HUES48 (cell line): Measurements from ENCODE around the gene PTPN9.
"Not testable (repeated sequence)": the region's sequence is repeated elsewhere in the genome, so short reads cannot be mapped to it uniquely, and the experiment has no call there.

Experiments used
- H3K27ac ChIP-seq: one replicate; pipeline ENCODE4 v1.7.0; 2013; ENCODE audit warnings: low read depth, low read length, inconsistent platforms
- H3K27me3 ChIP-seq: 2 replicates; pipeline ENCODE4 v1.6.1; 2013; ENCODE audit warnings: mild to moderate bottlenecking, low read length; ENCODE audit not compliant: control insufficient read depth, insufficient read depth
- H3K36me3 ChIP-seq: 2 replicates; pipeline ENCODE4 v1.6.1; 2013; ENCODE audit warnings: low read length; ENCODE audit not compliant: control insufficient read depth, insufficient read depth
- H3K4me1 ChIP-seq: 2 replicates; pipeline ENCODE4 v1.6.1; 2013; ENCODE audit warnings: mild to moderate bottlenecking, low read length; ENCODE audit not compliant: control insufficient read depth, insufficient read depth
- H3K4me3 ChIP-seq: 2 replicates; pipeline ENCODE4 v1.5.1; 2013; ENCODE audit warnings: mild to moderate bottlenecking, low read depth, low read length
- H3K9ac ChIP-seq: 2 replicates; pipeline ENCODE4 v1.6.1; 2013; ENCODE audit warnings: mild to moderate bottlenecking, low read depth, low read length, moderate library complexity
- H3K9me3 ChIP-seq: 2 replicates; pipeline ENCODE4 v1.6.1; 2013; ENCODE audit warnings: low read length; ENCODE audit not compliant: control insufficient read depth, insufficient read depth

PTPN9 gene

DNA sequence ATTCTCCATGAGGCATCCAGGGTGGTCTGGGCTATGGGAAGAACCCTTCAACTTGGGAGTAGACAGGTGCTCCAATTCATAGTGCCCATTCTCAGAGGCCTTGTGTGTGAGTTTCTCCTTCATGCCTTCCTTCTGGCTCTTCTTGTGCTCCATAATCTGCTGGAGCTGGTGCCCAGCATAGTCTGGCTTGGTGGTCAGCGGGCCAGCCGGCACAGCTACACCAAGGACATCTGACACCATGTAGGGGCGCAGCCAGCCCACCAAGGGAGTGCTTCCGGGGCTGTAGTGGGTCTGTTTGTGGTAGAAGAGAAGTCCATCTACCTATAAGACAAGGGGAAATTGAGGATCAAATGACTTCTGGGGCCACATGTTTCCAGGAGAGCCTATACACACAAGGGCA, 19.2 kb upstream of the PTPN9 start:
- no peak overlapping the region for H3K27ac ChIP-seq
- no peaks in the 10 kb centered on the region for H3K27me3 ChIP-seq
- peaks cover 64% of the 10 kb centered on the region for H3K36me3 ChIP-seq
- no peaks in the 10 kb centered on the region for H3K4me1 ChIP-seq
- no peaks in the 10 kb centered on the region for H3K9me3 ChIP-seq
- H3K4me3 ChIP-seq: no peak overlapping the region
- H3K9ac ChIP-seq: no peak overlapping the region

DNA sequence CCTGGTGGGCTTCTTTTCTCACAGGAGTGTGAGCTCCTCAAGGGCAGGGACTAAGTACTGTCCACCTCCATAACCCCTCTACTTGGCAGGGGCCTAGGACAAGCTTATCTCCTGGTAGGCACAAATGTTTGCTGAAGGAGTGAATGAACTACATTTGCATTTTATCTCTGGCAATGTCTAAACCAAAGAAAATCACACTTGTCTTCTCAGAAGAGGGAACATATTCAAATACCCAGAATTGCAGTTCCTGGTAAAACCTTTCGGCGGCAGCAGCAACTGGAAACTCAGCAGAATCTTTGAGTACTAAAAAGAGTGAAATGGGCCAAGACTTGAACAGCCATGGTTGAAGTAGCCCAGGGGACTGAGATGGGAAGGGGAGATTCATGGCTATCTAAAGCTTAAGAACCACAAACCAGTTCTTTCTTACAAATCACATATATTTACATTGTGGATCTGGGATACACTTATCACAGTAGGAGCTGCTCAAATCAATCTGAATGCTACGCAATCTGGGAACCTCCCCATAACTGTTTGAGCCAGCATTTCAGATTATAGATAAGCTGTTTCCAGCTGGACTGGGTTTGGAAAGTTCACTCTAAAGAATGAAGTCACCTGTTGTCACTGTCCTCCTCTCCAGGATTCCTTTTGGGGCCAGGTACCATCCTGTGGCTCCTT, 18.7 kb upstream of the PTPN9 start:
- no peak overlapping the region for H3K9ac ChIP-seq
- no peaks in the 10 kb centered on the region for H3K9me3 ChIP-seq
- no peaks in the 10 kb centered on the region for H3K27me3 ChIP-seq
- no peak overlapping the region for H3K27ac ChIP-seq
- H3K36me3 ChIP-seq: peaks cover 64% of the 10 kb centered on the region
- no peaks in the 10 kb centered on the region for H3K4me1 ChIP-seq
- no peak overlapping the region for H3K4me3 ChIP-seq

DNA sequence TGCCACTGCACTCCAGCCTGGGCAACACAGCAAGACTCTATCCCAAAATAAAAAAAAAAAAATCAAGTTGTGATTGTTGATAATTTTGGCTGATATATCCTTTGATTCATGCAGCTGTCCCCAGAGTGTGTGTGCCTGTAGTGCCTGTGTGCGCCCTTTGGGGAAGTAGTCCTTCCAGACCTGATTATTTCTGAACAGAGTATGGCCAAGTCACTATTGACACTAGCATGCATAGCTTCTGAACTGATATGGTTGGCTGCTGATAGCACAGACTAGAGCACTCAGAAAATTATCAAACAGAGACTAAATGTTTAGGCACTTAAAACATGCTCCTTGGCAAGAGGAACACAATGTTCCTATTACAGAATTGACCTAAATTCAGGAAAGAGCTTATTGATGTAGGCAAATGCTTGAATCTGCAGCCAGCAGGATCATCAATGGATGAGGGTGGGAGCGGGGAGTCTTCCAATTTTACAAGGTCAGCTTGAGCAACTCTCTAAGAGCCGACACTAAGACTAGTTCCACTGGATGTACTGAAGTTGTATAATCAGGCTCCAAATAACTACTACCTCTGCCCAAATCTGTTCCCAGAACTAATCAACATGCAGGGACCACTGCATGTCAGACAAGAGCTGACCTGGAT, 17.7 kb upstream of the PTPN9 start:
- Histone ChIP-seq H3K4me1 (no peaks in the 10 kb centered on the region), H3K9ac (no peak overlapping the region), H3K36me3 (peaks cover 64% of the 10 kb centered on the region), H3K4me3 (no peak overlapping the region), H3K9me3 (no peaks in the 10 kb centered on the region), H3K27ac (no peak overlapping the region), H3K27me3 (no peaks in the 10 kb centered on the region)

DNA sequence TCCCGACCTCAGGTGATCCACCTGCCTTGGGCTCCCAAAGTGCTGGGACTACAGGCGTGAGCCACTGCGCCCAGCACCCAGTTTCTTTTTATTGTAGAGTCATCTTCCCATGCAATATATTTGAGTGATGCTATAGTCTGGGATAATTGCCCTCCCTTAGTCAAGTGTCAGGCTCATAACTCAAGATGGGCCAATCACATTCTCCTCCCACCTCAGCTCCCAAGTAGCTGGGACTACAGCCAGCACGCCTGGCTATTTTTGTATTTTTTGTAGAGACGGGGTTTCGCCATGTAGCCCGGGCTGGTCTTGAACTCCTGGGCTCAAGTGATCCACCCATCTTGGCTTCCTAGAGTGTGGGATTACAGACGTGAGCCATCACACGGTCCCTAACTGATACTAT, 15.2 kb upstream of the PTPN9 start:
- Histone ChIP-seq H3K9me3 (no peaks in the 10 kb centered on the region), H3K36me3 (peaks cover 47% of the 10 kb centered on the region), H3K27ac (no peak overlapping the region), H3K4me1 (no peaks in the 10 kb centered on the region), H3K9ac (no peak overlapping the region), H3K27me3 (no peaks in the 10 kb centered on the region), H3K4me3 (no peak overlapping the region)

DNA sequence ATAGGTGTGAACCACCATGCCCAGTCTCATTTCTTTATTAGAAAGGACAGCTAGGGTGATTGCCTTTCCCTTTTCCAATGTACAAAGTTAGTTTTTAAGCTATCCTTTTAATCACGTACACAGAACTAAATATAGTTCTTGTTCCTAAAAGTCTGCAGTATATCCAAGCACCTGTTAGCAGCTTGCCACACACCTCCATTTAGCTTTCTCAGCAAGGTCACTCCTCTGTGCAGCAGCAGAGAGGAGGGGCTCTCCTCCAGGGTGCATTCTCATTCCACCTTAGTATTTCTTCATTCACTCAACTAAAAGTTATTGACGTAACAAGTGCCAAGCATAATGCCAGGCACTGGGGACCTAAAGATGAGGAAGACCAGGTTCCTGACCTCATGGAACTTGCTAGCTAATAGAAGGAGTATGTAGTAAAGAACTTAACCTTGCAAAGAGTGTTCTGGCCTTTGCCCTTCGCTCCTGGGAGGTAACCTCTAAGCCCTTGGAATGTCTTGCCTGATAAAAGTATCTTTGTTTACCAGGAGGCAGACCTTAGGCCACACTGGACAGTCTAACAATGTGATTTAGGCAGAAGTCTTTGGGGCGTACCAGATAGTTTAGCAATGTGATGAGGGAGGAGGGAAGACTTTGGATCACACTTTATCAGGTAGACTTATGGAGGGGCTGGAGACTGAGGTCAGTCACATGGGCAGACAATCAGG, 12.7 kb upstream of the PTPN9 start:
- H3K9me3 ChIP-seq: no peaks in the 10 kb centered on the region
- H3K27me3 ChIP-seq: no peaks in the 10 kb centered on the region
- no peak overlapping the region for H3K9ac ChIP-seq
- H3K27ac ChIP-seq: no peak overlapping the region
- H3K4me1 ChIP-seq: no peaks in the 10 kb centered on the region
- H3K36me3 ChIP-seq: peaks cover 23% of the 10 kb centered on the region
- no peak overlapping the region for H3K4me3 ChIP-seq

DNA sequence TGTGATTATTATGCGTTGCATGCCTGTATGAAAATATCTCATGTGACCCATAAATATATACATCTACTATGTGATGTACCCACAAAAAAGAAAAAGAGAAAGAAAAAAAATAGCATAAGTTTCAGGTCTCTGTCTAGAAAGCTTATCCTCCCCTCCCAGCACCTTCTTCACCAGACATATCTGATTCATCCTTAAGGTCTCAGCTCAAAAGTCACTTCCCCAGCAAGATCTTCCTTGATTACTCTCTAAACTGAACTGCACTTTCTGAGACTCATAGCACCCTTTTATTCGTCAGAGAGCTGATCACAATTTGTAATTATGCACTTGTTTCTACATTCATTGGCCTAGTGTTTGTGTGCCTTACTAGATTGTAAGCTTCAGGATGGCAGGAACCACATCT, 11.1 kb upstream of the PTPN9 start:
- H3K9ac ChIP-seq: no peak overlapping the region
- H3K27ac ChIP-seq: no peak overlapping the region
- H3K4me3 ChIP-seq: no peak overlapping the region
- H3K9me3 ChIP-seq: no peaks in the 10 kb centered on the region
- H3K36me3 ChIP-seq: peaks cover 8% of the 10 kb centered on the region; the same call in 1 of the 2 replicates
- no peaks in the 10 kb centered on the region for H3K4me1 ChIP-seq
- H3K27me3 ChIP-seq: no peaks in the 10 kb centered on the region

DNA sequence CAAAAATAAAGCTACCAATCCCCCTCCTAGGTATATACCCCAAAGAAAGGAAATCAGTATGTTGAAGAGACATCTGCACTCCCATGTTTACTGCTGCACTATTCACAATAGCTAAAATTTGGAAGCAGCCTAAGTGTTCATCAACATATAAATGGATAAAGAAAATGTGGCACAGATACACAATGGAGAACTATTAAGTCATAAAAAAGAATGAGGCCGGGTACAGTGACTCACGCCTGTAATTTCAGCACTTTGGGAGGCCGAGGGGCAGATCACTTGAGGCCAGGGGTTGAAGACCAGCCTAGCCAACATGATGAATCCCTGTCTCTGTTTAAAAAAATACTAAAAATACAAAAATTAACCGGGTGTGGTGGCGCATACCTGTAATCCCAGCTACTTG, 10.0 kb upstream of the PTPN9 start:
- H3K36me3 ChIP-seq: no peaks in the 10 kb centered on the region
- no peaks in the 10 kb centered on the region for H3K9me3 ChIP-seq
- H3K27me3 ChIP-seq: no peaks in the 10 kb centered on the region

DNA sequence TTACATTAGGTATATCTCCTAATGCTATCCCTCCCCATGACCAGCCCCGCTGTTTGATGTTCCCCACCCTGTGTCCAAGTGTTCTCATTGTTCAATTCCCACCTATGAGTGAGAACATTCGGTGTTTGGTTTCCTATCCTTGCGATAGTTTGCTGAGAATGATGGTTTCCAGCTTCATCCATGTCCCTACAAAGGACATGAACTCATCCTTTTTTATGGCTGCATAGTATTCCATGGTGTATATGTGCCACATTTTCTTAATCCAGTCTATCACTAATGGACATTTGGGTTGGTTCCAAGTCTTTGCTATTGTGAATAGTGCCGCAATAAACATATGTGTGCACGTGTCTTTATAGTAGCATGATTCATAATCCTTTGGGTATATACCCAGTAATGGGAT, 7.3 kb upstream of the PTPN9 start:
- not testable (repeated sequence) for H3K27me3 ChIP-seq, H3K36me3 ChIP-seq, H3K4me1 ChIP-seq, H3K9ac ChIP-seq, H3K9me3 ChIP-seq, H3K27ac ChIP-seq, H3K4me3 ChIP-seq

More for the DNA sequence above, 10.0 kb upstream of the PTPN9 start:
- Histone ChIP-seq H3K27ac (no peak overlapping the region), H3K4me1 (no peaks in the 10 kb centered on the region), H3K9ac (no peak overlapping the region), H3K4me3 (no peak overlapping the region)

DNA sequence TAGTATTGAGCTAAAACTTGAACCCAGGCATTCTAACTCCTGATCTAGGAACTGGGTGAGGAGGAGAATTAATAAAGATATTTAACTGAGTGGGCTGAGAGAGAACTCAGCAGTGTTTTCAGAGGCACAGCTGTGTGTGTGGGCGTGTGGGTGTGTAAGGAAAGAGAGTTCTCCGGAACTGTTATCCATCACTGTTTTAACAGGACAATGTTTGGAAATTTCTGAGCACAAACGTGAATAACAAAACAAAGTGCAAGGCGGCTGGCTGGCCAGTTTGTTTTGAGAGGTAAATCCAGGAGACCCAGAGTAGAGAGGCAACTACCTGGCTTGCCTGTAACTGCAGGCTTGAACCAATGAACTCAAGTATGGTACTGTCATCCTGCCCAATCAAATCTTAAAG, 5.0 kb upstream of the PTPN9 start:
- no peaks in the 10 kb centered on the region for H3K9me3 ChIP-seq
- H3K4me3 ChIP-seq: no peak overlapping the region
- no peaks in the 10 kb centered on the region for H3K36me3 ChIP-seq
- H3K27me3 ChIP-seq: no peaks in the 10 kb centered on the region
- H3K4me1 ChIP-seq: peaks cover 9% of the 10 kb centered on the region; the same call in 1 of the 2 replicates
- H3K27ac ChIP-seq: peak overlapping the region; percentile 42
- H3K9ac ChIP-seq: no peak overlapping the region

DNA sequence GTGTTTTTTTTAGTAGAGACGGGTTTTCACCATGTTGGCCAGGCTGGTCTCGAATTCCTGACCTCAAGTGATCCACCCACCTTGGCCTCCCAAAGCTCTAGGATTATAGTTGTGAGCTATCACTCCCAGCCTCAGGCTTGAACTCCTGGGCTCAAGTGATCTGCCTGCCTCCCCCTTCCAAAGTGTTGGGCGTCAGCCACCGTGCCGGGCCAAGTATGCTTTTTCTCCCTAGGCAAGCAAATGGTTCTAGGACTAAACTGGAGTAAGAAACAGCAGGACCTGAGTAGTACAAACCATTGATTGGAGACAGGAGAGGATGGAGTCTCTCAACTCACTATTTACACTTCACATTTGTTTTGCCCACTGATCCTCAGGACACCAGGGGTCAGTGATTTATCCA, 4.6 kb upstream of the PTPN9 start:
- no peak overlapping the region for H3K4me3 ChIP-seq
- peaks cover 9% of the 10 kb centered on the region; the same call in 1 of the 2 replicates for H3K4me1 ChIP-seq
- H3K9me3 ChIP-seq: no peaks in the 10 kb centered on the region
- H3K27ac ChIP-seq: peak overlapping the region; percentile 42
- no peaks in the 10 kb centered on the region for H3K36me3 ChIP-seq
- H3K27me3 ChIP-seq: no peaks in the 10 kb centered on the region
- H3K9ac ChIP-seq: no peak overlapping the region

DNA sequence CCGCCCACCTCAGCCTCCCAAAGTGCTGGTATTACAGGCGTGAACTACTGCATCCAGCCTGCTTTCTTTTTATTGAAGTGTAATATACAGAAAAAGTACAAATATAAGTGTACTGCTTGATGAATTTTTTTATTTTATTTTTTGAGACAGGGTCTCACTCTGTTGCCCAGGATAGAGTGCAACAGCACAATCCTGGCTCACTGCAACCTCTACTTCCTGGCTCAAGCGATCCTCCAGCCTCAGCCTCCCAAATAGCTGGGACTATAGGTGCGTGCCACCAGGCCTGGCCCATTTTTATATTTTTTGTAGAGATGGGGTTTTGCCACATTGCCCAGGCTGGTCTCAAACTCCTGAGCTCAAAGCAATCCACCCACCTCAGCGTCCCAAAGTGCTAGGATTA, 3.8 kb upstream of the PTPN9 start:
- not testable (repeated sequence) for H3K9me3 ChIP-seq, H3K4me1 ChIP-seq

More for the DNA sequence above, 3.8 kb upstream of the PTPN9 start:
- H3K27me3 ChIP-seq, H3K27ac ChIP-seq, H3K36me3 ChIP-seq, H3K4me3 ChIP-seq, H3K9ac ChIP-seq: not testable (repeated sequence)
